ENCODE results near the gene TMEM266.

DNA sequence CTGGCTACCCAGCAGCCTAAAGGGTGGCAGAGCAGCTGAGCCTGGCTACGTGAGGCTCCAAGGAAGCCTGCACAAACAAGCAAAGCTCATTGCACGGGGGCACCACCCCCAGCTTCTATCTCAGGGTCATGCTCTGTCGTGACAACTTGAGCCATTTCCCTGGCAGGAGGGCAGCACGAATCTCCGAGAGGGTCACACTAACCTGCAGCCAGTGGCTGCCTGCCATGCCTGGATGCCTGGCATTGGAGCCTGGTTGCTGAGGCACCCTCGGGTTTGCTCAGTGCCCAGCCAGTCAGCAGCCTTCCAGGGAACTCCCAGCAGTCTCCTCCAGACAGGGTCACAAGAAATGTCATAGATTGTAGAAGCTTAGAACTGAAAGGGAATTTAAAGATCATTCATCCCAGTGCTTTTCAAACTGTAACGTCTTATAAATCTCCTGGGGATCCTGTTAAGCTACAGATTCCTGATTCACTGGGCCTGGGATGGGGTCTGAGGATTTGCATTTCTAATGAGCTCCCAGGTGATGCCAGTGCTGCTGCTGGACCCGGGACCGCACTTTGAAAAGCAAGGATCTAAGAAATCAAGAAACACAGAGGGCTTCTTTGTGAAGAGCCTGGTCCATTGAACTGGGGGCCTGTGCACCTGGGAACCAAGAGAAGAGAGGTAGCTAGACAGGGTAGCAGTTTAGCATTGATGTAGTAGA, 48.4 kb downstream of the TMEM266 start:
- TF ChIP-seq POLR2A (IDR thresholded peaks at IDR 0.05) = no peak
- TF ChIP-seq CTCF (IDR thresholded peaks at IDR 0.05) = no peak

Data from stomach (tissue), 4 donors.